Measurements from ENCODE around the gene HSPB8. TPM values are rescaled to one million over a fixed set of nuclear protein-coding genes. Genes with fewer than 3 reads are reported as not detected.

The HSPB8 gene
- total and polyA plus RNA-seq, 2 of the 4 experiments (the other 2 are of a cell fraction), result 12.9 to 25.8 TPM

- 52% methylated on average over 4 of the region's 9 CpGs; no CpG with 5 or more reads in 1 of the 2 experiments for WGBS, 2 experiments (ENCODE audit: extremely low coverage in 2 of 2, insufficient read length in 1 of 2)
Measured at GRCh38 chr12:119235197-119235751, 56.5 kb downstream of the HSPB8 start.

More at GRCh38 chr12:119235197-119235751, 56.5 kb downstream of the HSPB8 start:
- Histone ChIP-seq H2BK5ac (ENCODE audit: low read depth, low read length, poor library complexity, severe bottlenecking) (no peak overlapping the region), H2AK5ac (ENCODE audit: low read depth, low read length) (no peak overlapping the region), H3K4me3 (ENCODE audit: insufficient read depth, low read depth, low read length) (no peak overlapping the region), H3K36me3 (ENCODE audit: control insufficient read depth, insufficient read depth, low read length) (no peaks in the 10 kb centered on the region), H3K9me3 (ENCODE audit: control insufficient read depth, insufficient read depth, low read length) (peaks cover 2% of the 10 kb centered on the region; the same call in 1 of the 2 replicates), H3K9me1 (ENCODE audit: insufficient read depth, low read length) (no peaks in the 10 kb centered on the region), H3K4me1 (ENCODE audit: control insufficient read depth, insufficient read depth, low read length) (no peaks in the 10 kb centered on the region), H3K4ac (ENCODE audit: low read depth, low read length) (no peak overlapping the region), H3K23ac (ENCODE audit: low read depth, low read length) (no peak overlapping the region), H3K27me3 (ENCODE audit: control insufficient read depth, insufficient read depth, low read length) (no peaks in the 10 kb centered on the region), H3K4me2 (ENCODE audit: low read depth, low read length) (no peak overlapping the region), H3K18ac (ENCODE audit: low read depth, low read length) (no peak overlapping the region), H3K14ac (replicated peaks; ENCODE audit: low read depth, low read length) (no peak overlapping the region), H3K79me1 (ENCODE audit: low read depth in 1 of 2, low read length in 2 of 2) (no peaks in the 10 kb centered on the region), H4K5ac (ENCODE audit: low read depth, low read length) (no peak overlapping the region), H4K8ac (ENCODE audit: low read depth in 2 of 2, low read length in 2 of 2) (no peak overlapping the region), H4K91ac (ENCODE audit: insufficient read depth, low read depth, low read length) (no peak overlapping the region), H3K9ac (ENCODE audit: low read depth, low read length) (no peak overlapping the region), H2BK15ac (ENCODE audit: low read depth, low read length) (no peak overlapping the region), H3K56ac (ENCODE audit: extremely low read depth, insufficient read depth, low read length) (no peak overlapping the region), H2BK20ac (ENCODE audit: low read depth, low read length) (no peak overlapping the region), H2AFZ (replicated peaks; ENCODE audit: low read length, poor library complexity) (no peak overlapping the region), H4K20me1 (ENCODE audit: insufficient read depth, low read length) (no peaks in the 10 kb centered on the region), H3K27ac (ENCODE audit: insufficient read depth, low read length) (no peak overlapping the region), H2AK9ac (replicated peaks; ENCODE audit: low read depth, low read length, poor library complexity) (no peak overlapping the region), H2BK120ac (ENCODE audit: low read depth, low read length) (no peak overlapping the region)
- POLR2A ChIA-PET (ENCODE audit: unreplicated experiment), result no interaction called here
- TF ChIP-seq FOS (IDR thresholded peaks at IDR 0.05; ENCODE audit: low read depth, low read length), result no peak
- 0 out of 2 replicates have a peak, but pooled peaks have one; percentile 10 for TF ChIP-seq CTCF (conservative IDR thresholded peaks at IDR 0.05; ENCODE audit: low read depth, low read length)
- ATAC-seq (ENCODE audit: low read depth) (no peak), DNase-seq (no peak)
- dilution Hi-C loops (cut with HindIII; ENCODE audit: low sequenced_read_pairs, unreplicated experiment) (no loop called here), intact Hi-C loops (cut with micrococcal nuclease) (no loop called here), in situ Hi-C loops (cut with MboI; ENCODE audit: low sequenced_read_pairs) (no loop called here)
- CTCF ChIA-PET, result no interaction called here
- no TSS peak for BruUV-seq (replicated peaks)

All from IMR-90 (cell line).